ENCODE data around the gene ZDHHC21. TPM values are rescaled to one million over a fixed set of nuclear protein-coding genes. Genes with fewer than 3 reads are reported as not detected.
"Not testable (repeated sequence)": the region's sequence is repeated elsewhere in the genome, so short reads cannot be mapped to it uniquely, and the experiment has no call there.

ZDHHC21 gene
- total RNA-seq, 1 donor from 2014 or later, result 11.3 TPM

DNA sequence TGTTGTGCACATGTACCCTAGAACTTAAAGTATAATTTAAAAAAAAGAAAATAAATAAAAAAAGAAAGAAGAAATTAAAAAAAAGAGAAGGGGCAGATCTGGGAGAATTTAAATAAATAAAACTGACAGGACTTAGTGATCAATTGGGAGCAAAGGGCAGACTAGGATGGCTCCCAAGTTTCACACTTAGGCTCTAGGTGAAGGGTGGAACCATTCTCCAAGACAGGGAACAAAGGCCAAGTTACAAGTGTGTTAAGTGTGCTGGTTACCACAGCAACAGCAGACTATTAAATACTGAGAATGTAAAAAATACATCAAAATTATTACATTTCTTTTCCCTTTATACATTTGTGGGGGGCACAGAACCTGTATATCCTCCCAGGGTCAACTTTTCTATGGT, 7.1 kb downstream of the ZDHHC21 start:
- TF ChIP-seq, protein P1, sequence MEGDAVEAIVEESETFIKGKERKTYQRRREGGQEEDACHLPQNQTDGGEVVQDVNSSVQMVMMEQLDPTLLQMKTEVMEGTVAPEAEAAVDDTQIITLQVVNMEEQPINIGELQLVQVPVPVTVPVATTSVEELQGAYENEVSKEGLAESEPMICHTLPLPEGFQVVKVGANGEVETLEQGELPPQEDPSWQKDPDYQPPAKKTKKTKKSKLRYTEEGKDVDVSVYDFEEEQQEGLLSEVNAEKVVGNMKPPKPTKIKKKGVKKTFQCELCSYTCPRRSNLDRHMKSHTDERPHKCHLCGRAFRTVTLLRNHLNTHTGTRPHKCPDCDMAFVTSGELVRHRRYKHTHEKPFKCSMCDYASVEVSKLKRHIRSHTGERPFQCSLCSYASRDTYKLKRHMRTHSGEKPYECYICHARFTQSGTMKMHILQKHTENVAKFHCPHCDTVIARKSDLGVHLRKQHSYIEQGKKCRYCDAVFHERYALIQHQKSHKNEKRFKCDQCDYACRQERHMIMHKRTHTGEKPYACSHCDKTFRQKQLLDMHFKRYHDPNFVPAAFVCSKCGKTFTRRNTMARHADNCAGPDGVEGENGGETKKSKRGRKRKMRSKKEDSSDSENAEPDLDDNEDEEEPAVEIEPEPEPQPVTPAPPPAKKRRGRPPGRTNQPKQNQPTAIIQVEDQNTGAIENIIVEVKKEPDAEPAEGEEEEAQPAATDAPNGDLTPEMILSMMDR (conservative IDR thresholded peaks at IDR 0.05; ENCODE audit: low read depth, low read length), result no peak
- no peak for DNase-seq (ENCODE audit: low read depth)
- no peak overlapping the region for H3K4me3 ChIP-seq (ENCODE audit: low read depth, low read length)

DNA sequence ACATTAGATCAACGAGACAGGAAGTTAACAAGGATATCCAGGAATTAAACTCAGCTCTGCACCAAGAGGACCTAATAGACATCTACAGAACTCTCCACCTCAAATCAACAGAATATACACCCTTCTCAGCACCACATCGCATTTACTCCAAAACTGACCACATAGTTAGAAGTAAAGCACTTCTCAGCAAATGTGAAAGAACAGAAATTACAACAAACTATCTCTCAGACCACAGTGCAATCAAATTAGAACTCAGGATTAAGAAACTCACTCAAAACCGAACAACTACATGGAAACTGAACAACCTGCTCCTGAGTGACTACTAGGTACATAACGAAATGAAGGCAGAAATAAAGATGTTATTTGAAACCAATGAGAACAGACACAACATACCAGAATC, 10.6 kb downstream of the ZDHHC21 start:
- DNase-seq (ENCODE audit: low read depth); H3K4me3 ChIP-seq (ENCODE audit: low read depth, low read length): not testable (repeated sequence)

- DNase-seq (ENCODE audit: low read depth), result no peak
Measured at GRCh38 chr9:14678776-14679175, 14.5 kb downstream of the ZDHHC21 start.

GRCh38 chr9:14677872-14678271, 15.4 kb downstream of the ZDHHC21 start:
- TF ChIP-seq, protein P1 (conservative IDR thresholded peaks at IDR 0.05; ENCODE audit: low read depth, low read length), result no peak
- no peak for DNase-seq (ENCODE audit: low read depth)
- H3K4me3 ChIP-seq (ENCODE audit: low read depth, low read length), result no peak overlapping the region

More at GRCh38 chr9:14678776-14679175, 14.5 kb downstream of the ZDHHC21 start:
- TF ChIP-seq, protein P1 (conservative IDR thresholded peaks at IDR 0.05; ENCODE audit: low read depth, low read length), result no peak
- H3K4me3 ChIP-seq (ENCODE audit: low read depth, low read length), result no peak overlapping the region

- TF ChIP-seq, protein P1 (conservative IDR thresholded peaks at IDR 0.05; ENCODE audit: low read depth, low read length), result no peak
- DNase-seq (ENCODE audit: low read depth), result no peak
- no peak overlapping the region for H3K4me3 ChIP-seq (ENCODE audit: low read depth, low read length)
Measured at GRCh38 chr9:14677396-14677795, 15.8 kb downstream of the ZDHHC21 start.

- TF ChIP-seq, protein P1 (conservative IDR thresholded peaks at IDR 0.05; ENCODE audit: low read depth, low read length), result no peak
- no peak for DNase-seq (ENCODE audit: low read depth)
- H3K4me3 ChIP-seq (ENCODE audit: low read depth, low read length), result no peak overlapping the region
Measured at GRCh38 chr9:14674630-14675029, 18.6 kb downstream of the ZDHHC21 start.

GRCh38 chr9:14671377-14671776, 21.9 kb downstream of the ZDHHC21 start:
- TF ChIP-seq, protein P1 (conservative IDR thresholded peaks at IDR 0.05; ENCODE audit: low read depth, low read length), result no peak
- no peak for DNase-seq (ENCODE audit: low read depth)
- H3K4me3 ChIP-seq (ENCODE audit: low read depth, low read length), result no peak overlapping the region

Data from epithelial cell of proximal tubule (primary cell).